PFSK-1 (cell line): ENCODE measurements around the gene EGLN2.

Source experiments
- FOXP2 ChIP-seq: optimal IDR thresholded peaks from 2 replicates; pipeline ENCODE3; 2011; ENCODE audit warnings: borderline replicate concordance, control low read depth, inconsistent platforms; ENCODE audit not compliant: insufficient read depth; ENCODE audit errors: extremely low read length, extremely low read depth
- POLR2AphosphoS5 ChIP-seq: IDR thresholded peaks from 2 replicates; pipeline ENCODE4 v1.6.1; 2012; ENCODE audit warnings: low read depth, mild to moderate bottlenecking, control low read depth, low read length, moderate library complexity
- SIN3A ChIP-seq: IDR thresholded peaks from 2 replicates; pipeline ENCODE4 v1.6.1; 2012; ENCODE audit warnings: mild to moderate bottlenecking, low read length, moderate library complexity, borderline replicate concordance; ENCODE audit not compliant: insufficient read depth
- TAF1 ChIP-seq: IDR thresholded peaks from 2 replicates; pipeline ENCODE4 v1.6.1; 2012; ENCODE audit warnings: low read length, control low read depth, borderline replicate concordance; ENCODE audit not compliant: insufficient read depth
- TF ChIP-seq, protein P1 (sequence below), 2 experiments: IDR thresholded peaks; 2 replicates each; pipeline versions ENCODE4 v1.6.1 to v1.8.0; 2011 to 2012; ENCODE audit warnings: low read depth in 2 of 2, low read length in 2 of 2, control low read depth in 1 of 2, inconsistent platforms in 1 of 2, mild to moderate bottlenecking in 1 of 2, moderate library complexity in 1 of 2; ENCODE audit not compliant: insufficient read depth in 1 of 2

- TF ChIP-seq, protein P1, sequence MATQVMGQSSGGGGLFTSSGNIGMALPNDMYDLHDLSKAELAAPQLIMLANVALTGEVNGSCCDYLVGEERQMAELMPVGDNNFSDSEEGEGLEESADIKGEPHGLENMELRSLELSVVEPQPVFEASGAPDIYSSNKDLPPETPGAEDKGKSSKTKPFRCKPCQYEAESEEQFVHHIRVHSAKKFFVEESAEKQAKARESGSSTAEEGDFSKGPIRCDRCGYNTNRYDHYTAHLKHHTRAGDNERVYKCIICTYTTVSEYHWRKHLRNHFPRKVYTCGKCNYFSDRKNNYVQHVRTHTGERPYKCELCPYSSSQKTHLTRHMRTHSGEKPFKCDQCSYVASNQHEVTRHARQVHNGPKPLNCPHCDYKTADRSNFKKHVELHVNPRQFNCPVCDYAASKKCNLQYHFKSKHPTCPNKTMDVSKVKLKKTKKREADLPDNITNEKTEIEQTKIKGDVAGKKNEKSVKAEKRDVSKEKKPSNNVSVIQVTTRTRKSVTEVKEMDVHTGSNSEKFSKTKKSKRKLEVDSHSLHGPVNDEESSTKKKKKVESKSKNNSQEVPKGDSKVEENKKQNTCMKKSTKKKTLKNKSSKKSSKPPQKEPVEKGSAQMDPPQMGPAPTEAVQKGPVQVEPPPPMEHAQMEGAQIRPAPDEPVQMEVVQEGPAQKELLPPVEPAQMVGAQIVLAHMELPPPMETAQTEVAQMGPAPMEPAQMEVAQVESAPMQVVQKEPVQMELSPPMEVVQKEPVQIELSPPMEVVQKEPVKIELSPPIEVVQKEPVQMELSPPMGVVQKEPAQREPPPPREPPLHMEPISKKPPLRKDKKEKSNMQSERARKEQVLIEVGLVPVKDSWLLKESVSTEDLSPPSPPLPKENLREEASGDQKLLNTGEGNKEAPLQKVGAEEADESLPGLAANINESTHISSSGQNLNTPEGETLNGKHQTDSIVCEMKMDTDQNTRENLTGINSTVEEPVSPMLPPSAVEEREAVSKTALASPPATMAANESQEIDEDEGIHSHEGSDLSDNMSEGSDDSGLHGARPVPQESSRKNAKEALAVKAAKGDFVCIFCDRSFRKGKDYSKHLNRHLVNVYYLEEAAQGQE (IDR thresholded peaks at IDR 0.05; ENCODE audit: insufficient read depth in 1 of 2, low read depth in 2 of 2, low read length in 2 of 2) = no peak
- TF ChIP-seq SIN3A (no peak), POLR2AphosphoS5 (no peak), TAF1 (no peak), FOXP2 (no peak)
Measured at GRCh38 chr19:40808021-40808325, 9.0 kb downstream of the EGLN2 start.
